Kidney (tissue), 14 donors: ENCODE results near the gene ECSIT. TPM values are rescaled to one million over a fixed set of nuclear protein-coding genes. Genes with fewer than 3 reads are reported as not detected.

Experiments used
- DNase-seq, 5 donors: peaks; one replicate each; pipeline ENCODE4 v3.0.0-alpha.2; 2013 to 2020
- FAIRE-seq: peaks from 2 replicates; lab custom pipeline; 2012; peaks lifted over from hg19 to GRCh38; lab: Jason Lieb, UNC
- H3K27ac ChIP-seq, 2 donors: one replicate each; pipeline ENCODE4 v1.7.0; 2013; ENCODE audit warnings: low read depth in 2 of 2, low read length in 2 of 2, inconsistent platforms in 1 of 2
- H3K27me3 ChIP-seq: one replicate; pipeline ENCODE4 v1.7.1; 2013; ENCODE audit warnings: low read length, inconsistent platforms; ENCODE audit not compliant: control insufficient read depth, insufficient read depth
- H3K36me3 ChIP-seq, 3 donors: one replicate each; pipeline versions ENCODE4 v1.7.0 to v1.7.1; 2013; ENCODE audit warnings: low read length in 3 of 3, control low read depth in 1 of 3, inconsistent platforms in 1 of 3; ENCODE audit not compliant: insufficient read depth in 3 of 3, control insufficient read depth in 2 of 3
- H3K4me1 ChIP-seq, 3 donors: one replicate each; pipeline versions ENCODE4 v1.7.0 to v1.7.1; 2013; ENCODE audit warnings: low read length in 3 of 3, inconsistent platforms in 1 of 3, low read depth in 1 of 3; ENCODE audit not compliant: control insufficient read depth in 2 of 3, insufficient read depth in 2 of 3
- H3K4me3 ChIP-seq, 3 donors: one replicate each; pipeline versions ENCODE4 v1.7.0 to v1.8.1; 2013; ENCODE audit warnings: low read length in 3 of 3, control low read depth in 1 of 3, inconsistent platforms in 1 of 3
- H3K9ac ChIP-seq, 3 donors: one replicate each; pipeline versions ENCODE4 v1.7.0 to v1.7.1; 2013; ENCODE audit warnings: low read length in 3 of 3, control low read depth in 1 of 3, inconsistent platforms in 1 of 3
- H3K9me3 ChIP-seq, 3 donors: one replicate each; pipeline versions ENCODE4 v1.7.0 to v1.7.1; 2013; ENCODE audit warnings: low read length in 3 of 3, control low read depth in 1 of 3, inconsistent platforms in 1 of 3; ENCODE audit not compliant: control insufficient read depth in 2 of 3, insufficient read depth in 1 of 3
- CTCF ChIP-seq: IDR thresholded peaks from 3 replicates; pipeline ENCODE4 v1.5.1; 2012; ENCODE audit warnings: mild to moderate bottlenecking, moderate library complexity, borderline replicate concordance; ENCODE audit not compliant: insufficient read depth; ENCODE audit errors: extremely low read depth
- intact Hi-C: fragments of 100-400 bp; cut with DNase I; formaldehyde crosslinking; loops from one replicate; pipeline ENCODE4 v1.11.1; 2022
- polyA plus RNA-seq: library from polyadenylated mRNA; stranded (reverse); fragments of 350-450 nt; fragmentation: Illumina TruSeq; extraction: RNeasy Lipid Tissue Mini Kit (QIAGEN cat#74804); gene quantifications from one replicate; pipeline ENCODE4 v1.2.3, GENCODE V29; 2014; ENCODE audit warnings: low read depth, low replicate concordance; ENCODE audit not compliant: insufficient read depth
- total RNA-seq: library from RNA; stranded (reverse); fragmentation: NEBNext Ultra II Directional; extraction: Animal tissue kit (Norgen Biotek cat#: 25700); gene quantifications from one replicate; pipeline ENCODE4 v1.2.1, GENCODE V29; 2021
- donor health status: control.
- donor health status: control.
- donor health status: control.
- donor health status: control.
- donor health status: control.
- donor health status: DM: yes; HTN: yes; CAD: no.
- donor health status: Normal renal cell carcinoma (clear cell type).

Gene ECSIT
- total and polyA plus RNA-seq, 2 donors from 2014 or later, result 33.8 to 83.4 TPM

DNA sequence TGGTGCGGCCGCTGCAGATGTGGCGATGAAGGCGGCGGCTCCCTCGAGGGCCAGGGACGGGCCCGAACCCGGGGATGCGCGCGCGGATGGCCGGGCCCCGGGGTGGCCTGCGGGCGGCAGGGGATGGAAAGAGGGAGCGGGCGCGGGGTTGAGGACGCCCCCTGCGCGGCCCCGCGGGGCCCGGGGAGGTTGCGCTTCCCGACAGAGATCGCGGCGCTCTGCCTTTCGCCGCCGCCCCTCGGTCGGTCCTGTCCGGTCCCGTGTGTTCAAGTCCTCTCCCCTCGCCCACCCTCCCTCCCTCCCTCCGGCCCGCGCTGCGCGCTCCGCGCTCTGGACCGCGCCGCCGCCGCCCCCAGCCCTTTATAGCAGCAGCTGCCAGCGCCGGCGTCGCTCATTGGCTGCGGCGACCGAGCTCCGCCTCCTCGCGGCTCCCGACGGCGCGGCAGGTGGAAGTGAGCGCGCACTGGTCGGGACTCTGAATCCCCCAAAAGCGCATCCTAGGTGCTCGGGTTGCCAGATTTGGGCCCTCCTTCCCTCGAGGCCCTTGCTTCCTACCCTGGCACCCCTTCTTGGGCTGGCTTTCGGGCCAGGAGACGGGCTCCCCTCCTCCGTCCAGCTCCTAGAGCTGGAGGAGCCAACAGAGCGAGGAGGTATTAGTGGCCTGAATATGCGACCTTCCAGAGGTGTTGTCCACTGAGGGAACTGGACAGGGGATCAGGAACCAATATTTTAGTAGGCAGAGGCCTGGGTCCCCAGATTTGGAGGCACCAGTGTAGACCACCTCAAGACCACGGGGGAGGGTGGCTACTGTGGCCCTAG is 48.0 kb downstream of the ECSIT start, which contains the start of gene ELAVL3:
Gene ELAVL3 (minus strand): TSS at position 332 of the 819 bp plus-strand sequence. CDS start 438 bp downstream, outside the sequence.
- H3K9me3 ChIP-seq, result no peaks in the 10 kb centered on the region
- intact Hi-C loops, result loop anchor here (10.0 kb wide), 1 partner anchor 446 kb away; no protein-coding TSS in a partner anchor
- no peak within 1 kb of the TSS for H3K27ac ChIP-seq
- no peak within 1 kb of the TSS for H3K4me3 ChIP-seq
- peak in 3 of 5 donors; percentile 21 to 71 (median 48) for DNase-seq
- no peak within 1 kb of the TSS for H3K9ac ChIP-seq
- H3K36me3 ChIP-seq, result no peaks in the 10 kb centered on the region
- FAIRE-seq, result no peak
- H3K4me1 ChIP-seq, result peaks cover 0 to 6% (median 0%) of the 10 kb centered on the region in 3 donors
- no peak for TF ChIP-seq CTCF
- H3K27me3 ChIP-seq, result peaks cover 11% of the 10 kb centered on the region

GRCh38 chr19:11479898-11480714 is 48.8 kb downstream of the ECSIT start:
- H3K36me3 ChIP-seq, result no peaks in the 10 kb centered on the region
- H3K9me3 ChIP-seq, result no peaks in the 10 kb centered on the region
- FAIRE-seq (no peak), DNase-seq (peak in 1 of 5 donors; percentile 80)
- H3K27ac ChIP-seq, result no peak overlapping the region
- no peak for TF ChIP-seq CTCF
- intact Hi-C loops, result loop anchor here (10.0 kb wide), 1 partner anchor 445 kb away; no protein-coding TSS in a partner anchor
- peaks cover 11% of the 10 kb centered on the region for H3K27me3 ChIP-seq
- H3K4me1 ChIP-seq, result peaks cover 0 to 6% (median 0%) of the 10 kb centered on the region in 3 donors
- H3K4me3 ChIP-seq, result no peak overlapping the region
- H3K9ac ChIP-seq, result no peak overlapping the region

DNA sequence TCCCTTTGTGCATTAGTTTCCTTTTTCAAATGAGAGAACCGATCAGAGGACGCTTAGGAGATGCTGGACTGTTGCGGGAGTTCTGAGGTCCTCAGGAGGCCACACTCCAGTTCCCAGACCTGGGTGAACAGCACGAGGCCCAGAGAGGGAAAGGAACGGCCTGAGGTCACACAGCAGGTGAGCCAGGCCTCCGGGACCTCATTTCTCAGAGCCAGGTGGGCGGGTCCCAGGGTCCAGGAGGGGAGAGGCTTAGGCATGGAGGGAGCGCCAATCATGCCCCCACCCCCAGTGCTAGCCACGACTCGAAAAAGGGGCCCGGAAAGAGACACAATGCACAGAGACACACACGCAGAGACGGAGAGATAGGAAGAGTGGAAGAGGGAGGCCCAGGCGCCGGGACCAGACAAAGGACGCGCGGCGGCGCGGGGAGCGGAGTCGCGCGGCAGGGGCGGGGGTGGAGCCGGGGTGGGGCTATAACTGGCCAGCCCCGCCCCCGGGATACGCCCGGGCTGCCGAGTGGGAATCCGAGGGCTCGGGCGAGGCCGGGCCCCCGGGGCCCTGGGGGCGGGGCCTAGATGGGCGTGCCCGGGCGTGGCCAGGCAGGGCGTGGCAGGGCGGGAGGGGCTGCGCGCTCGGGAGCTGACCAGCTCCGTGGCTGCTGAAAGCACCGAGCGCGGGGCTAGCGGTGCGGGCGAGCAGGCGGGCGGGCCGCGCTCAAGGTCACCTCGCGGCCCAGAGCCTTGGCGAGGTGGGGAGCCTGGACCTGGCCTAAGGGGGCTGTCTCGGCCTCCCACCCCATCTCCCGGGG is 49.6 kb downstream of the ECSIT start:
- H3K9ac ChIP-seq, result no peak overlapping the region
- intact Hi-C loops, result no loop called here
- H3K27ac ChIP-seq, result no peak overlapping the region
- H3K27me3 ChIP-seq, result peaks cover 11% of the 10 kb centered on the region
- no peaks in the 10 kb centered on the region for H3K36me3 ChIP-seq
- DNase-seq (peak in 2 of 5 donors; percentile 30 to 80), FAIRE-seq (no peak)
- H3K9me3 ChIP-seq, result no peaks in the 10 kb centered on the region
- peaks cover 0 to 6% (median 0%) of the 10 kb centered on the region in 3 donors for H3K4me1 ChIP-seq
- TF ChIP-seq CTCF, result no peak
- no peak overlapping the region for H3K4me3 ChIP-seq
